Kidney capillary endothelial cell (primary cell): ENCODE measurements around the gene SERPINB13.
"Not testable (repeated sequence)": the region's sequence is repeated elsewhere in the genome, so short reads cannot be mapped to it uniquely, and the experiment has no call there.

ENCODE experiments used
- DNase-seq: peaks from one replicate; pipeline ENCODE4 v3.0.0-alpha.2; 2018; ENCODE audit warnings: low spot score

The SERPINB13 gene

GRCh38 chr18:63590373-63590772 lies 3.2 kb downstream of the SERPINB13 start:
- no peak for DNase-seq

GRCh38 chr18:63590966-63591695 lies 4.0 kb downstream of the SERPINB13 start:
- DNase-seq, result no peak

- no peak for DNase-seq
These were observed 4.6 kb downstream of the SERPINB13 start for GRCh38 chr18:63591725-63592124.

- no peak for DNase-seq
These were observed 5.3 kb downstream of the SERPINB13 start for GRCh38 chr18:63592471-63592870.

- DNase-seq, result no peak
These were observed 9.8 kb downstream of the SERPINB13 start for GRCh38 chr18:63596964-63597363.

GRCh38 chr18:63603355-63603754 lies 16.2 kb downstream of the SERPINB13 start:
- DNase-seq, result no peak

- no peak for DNase-seq
These were observed 16.6 kb downstream of the SERPINB13 start for GRCh38 chr18:63603772-63604171.

GRCh38 chr18:63604791-63605567 lies 17.8 kb downstream of the SERPINB13 start:
- DNase-seq, result no peak

GRCh38 chr18:63606526-63606925 lies 19.4 kb downstream of the SERPINB13 start:
- no peak for DNase-seq

GRCh38 chr18:63613420-63613819 lies 26.3 kb downstream of the SERPINB13 start:
- DNase-seq, result no peak

- no peak for DNase-seq
These were observed 30.1 kb downstream of the SERPINB13 start for GRCh38 chr18:63617049-63617914.

GRCh38 chr18:63617915-63618234 lies 30.7 kb downstream of the SERPINB13 start:
- no peak for DNase-seq

- DNase-seq, result no peak
These were observed 32.5 kb downstream of the SERPINB13 start for GRCh38 chr18:63619661-63620060.

GRCh38 chr18:63624863-63625262 lies 37.7 kb downstream of the SERPINB13 start:
- no peak for DNase-seq

- DNase-seq, result no peak
These were observed 39.3 kb downstream of the SERPINB13 start for GRCh38 chr18:63626431-63626830.

- DNase-seq, result no peak
These were observed 40.7 kb downstream of the SERPINB13 start for GRCh38 chr18:63627819-63628218.

GRCh38 chr18:63637703-63638102 lies 50.6 kb downstream of the SERPINB13 start:
- no peak for DNase-seq

- not testable (repeated sequence) for DNase-seq
These were observed 54.1 kb downstream of the SERPINB13 start for GRCh38 chr18:63641157-63641680.

- DNase-seq, result not testable (repeated sequence)
These were observed 55.7 kb downstream of the SERPINB13 start for GRCh38 chr18:63642668-63643356.

- DNase-seq, result not testable (repeated sequence)
These were observed 57.0 kb downstream of the SERPINB13 start, which contains the start of gene SERPINB4 for GRCh38 chr18:63644142-63644541. TSS of gene SERPINB4 (minus strand) at chr18:63644256. CDS start at chr18:63643577, 679 bp downstream.

- not testable (repeated sequence) for DNase-seq
These were observed 57.6 kb downstream of the SERPINB13 start for GRCh38 chr18:63644694-63645093.

GRCh38 chr18:63646936-63647335 lies 59.8 kb downstream of the SERPINB13 start:
- no peak for DNase-seq
